NAMALWA (cell line): ENCODE measurements around the gene UGT2A2.
"Not testable (repeated sequence)": the region's sequence is repeated elsewhere in the genome, so short reads cannot be mapped to it uniquely, and the experiment has no call there.

Experiments used
- DNase-seq: peaks from one replicate; pipeline ENCODE4 v3.0.0-alpha.2; 2015; ENCODE audit warnings: low spot score

Gene UGT2A2

DNA sequence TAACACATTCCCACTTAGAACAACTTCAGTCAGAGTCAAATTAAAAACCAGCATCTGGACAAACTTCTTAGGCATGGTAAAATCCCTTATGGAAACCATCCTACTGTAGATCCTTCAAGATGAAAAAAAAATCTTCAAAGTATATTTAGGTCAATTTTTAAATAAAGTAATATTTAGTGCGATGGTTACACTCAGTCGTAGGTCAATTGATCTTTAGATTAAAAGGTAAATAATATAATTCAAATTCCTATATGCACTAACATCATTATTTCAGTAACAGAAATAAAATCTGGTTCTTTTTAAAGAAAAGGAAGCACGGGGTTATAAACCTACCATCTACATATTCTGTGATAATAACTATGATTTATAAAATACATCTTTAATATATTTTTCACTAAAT, at the start of gene UGT2A2:
TSS of gene UGT2A2 (minus strand) at position 101 of the 400 bp plus-strand sequence. CDS start at position 99, 2 bp downstream.
- no peak for DNase-seq

DNA sequence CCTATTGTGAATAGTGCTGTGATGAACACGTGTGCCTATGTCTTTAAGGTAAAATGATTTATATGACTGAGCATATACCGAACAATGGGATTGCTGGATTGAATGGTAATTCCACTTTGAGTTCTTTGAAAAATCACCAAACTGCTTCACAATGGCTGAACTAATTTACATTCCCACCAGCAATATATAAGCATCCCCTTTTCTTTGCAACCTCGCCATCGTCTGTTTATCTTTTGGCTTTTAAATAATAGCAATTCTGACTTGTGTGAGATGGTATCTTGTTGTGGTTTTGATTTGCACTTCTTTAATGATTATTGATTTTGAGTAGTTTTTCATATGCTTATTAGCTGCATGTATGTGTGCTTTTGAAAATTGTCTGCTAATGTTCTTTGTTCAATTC, 45.4 kb upstream of the UGT2A2 start:
- no peak for DNase-seq

DNA sequence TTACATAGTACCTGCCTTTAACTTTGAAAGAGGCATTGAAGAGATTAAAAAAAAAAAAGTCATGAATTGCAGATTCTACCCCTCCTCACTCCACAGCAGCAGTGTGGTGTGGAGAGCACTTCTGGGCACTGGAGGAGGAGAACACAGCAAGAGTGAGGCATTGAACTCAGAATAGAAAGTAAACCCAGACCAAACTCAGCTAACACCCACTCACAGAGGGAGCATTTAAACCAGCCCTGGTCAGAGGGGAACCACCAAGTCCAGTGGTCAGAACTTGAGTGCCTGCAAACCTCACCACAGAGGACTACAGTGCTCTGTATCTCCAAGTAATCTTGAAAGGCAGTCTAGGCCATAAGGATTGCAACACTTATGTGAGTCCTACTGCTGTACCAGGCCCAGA, 29.2 kb upstream of the UGT2A2 start:
- DNase-seq: no peak

DNA sequence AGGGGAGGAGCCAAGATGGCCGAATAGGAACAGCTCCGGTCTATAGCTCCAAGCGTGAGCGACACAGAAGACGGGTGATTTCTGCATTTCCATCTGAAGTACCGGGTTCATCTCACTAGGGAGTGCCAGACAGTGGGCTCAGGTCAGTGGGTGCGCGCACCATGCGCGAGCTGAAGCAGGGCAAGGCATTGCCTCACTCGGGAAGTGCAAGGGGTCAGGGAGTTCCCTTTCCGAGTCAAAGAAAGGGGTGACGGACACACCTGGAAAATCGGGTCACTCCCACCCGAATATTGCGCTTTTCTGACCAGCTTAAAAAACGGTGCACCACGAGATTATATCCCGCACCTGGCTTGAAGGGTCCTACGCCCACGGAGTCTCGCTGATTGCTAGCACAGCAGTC, 24.6 kb upstream of the UGT2A2 start:
- not testable (repeated sequence) for DNase-seq

DNA sequence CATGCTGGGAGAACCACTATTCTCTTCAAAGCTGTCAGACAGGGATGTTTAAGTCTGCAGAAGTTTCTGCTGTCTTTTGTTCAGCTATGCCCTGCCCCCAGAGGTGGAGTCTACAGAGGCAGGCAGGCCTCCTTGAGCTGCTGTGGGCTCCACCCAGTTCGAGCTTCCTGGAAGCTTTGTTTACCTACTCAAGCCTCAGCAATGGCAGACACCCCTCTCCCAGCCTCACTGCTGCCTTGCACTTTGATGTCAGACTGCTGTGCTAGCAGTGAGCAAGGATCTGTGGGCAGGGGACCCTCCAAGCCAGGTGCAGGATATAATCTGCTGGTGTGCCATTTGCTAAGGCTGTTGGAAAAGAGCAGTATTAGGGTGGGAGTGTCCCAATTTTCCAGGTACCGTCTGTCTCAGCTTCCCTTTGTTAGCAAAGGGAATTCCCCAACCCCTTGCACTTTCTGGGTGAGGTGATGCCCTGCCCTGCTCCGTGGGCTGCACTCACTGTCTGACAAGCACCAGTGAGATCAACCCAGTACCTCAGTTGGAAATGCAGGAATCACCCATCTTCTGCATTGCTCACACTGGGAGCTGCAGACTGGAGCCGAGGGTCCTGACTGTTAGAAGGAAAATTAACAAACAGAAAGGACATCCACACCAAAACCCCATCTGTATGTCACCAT, 21.8 kb upstream of the UGT2A2 start:
- DNase-seq: not testable (repeated sequence)

DNA sequence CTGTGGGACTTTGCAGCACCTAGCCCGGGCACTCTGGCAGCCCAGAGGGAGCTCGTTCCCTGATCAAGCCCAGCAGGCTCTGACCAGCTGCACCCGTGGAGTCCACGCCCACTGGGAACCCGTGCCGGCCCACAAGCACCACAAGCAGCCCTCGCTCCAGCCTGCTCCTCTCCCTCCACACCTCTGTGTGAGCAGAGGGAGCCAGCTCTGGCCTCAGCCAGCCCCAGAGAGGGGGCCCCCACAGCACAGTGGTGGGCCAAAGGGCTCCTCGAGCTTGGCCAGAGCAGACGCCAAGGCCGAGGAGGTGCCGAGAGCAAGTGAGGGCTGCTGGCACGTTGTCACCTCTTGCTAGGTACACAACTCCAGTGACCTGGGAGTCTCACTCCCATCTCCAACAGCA, 18.7 kb upstream of the UGT2A2 start:
- DNase-seq: no peak

DNA sequence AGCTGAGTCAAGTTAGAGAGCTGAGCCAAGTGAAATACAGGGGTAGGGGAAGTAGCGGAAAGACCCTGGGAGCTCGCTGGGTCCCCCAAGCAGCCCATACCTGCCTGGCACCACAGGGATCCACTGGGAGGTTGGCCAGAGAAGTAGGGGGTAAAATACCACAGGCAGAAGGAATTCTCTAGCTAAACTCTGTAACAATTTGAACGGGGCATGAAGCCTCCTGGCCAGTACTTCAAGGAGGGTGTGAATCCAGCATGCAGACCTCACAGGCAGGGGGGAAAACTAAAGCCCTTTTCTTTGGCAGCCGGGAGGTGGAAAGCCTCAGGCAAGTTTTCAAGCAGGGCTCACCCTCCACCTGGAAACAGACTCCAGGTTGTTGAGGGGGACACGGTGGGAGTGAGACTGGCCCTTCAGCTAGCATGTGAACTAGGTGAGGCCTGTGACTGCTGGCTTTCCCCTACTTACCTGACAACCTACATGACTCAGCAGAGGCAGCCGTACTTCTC, 17.3 kb upstream of the UGT2A2 start:
- DNase-seq: no peak

DNA sequence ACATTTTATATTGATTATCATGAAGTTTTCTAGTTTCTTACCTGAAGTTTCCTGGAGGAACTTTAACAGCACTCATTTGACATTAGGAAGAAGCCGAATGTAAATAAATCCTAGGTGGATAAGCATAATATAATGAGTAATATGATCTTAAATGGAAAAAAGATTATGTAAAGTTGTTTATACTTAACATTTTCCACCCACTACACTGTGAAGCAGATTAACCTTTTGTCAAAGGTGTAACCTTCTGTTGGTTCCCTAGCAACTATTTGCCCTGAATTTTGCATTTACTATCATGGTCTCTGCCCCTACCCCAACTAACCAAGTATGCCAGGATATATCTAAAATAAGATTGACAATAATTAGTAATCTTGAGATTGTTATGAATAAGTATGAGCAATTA, 13.7 kb upstream of the UGT2A2 start, which contains the start of gene UGT2A1:
TSS of gene UGT2A1 (minus strand) at position 101 of the 400 bp plus-strand sequence. CDS start 5,603 bp downstream, outside the sequence.
- DNase-seq: no peak

DNA sequence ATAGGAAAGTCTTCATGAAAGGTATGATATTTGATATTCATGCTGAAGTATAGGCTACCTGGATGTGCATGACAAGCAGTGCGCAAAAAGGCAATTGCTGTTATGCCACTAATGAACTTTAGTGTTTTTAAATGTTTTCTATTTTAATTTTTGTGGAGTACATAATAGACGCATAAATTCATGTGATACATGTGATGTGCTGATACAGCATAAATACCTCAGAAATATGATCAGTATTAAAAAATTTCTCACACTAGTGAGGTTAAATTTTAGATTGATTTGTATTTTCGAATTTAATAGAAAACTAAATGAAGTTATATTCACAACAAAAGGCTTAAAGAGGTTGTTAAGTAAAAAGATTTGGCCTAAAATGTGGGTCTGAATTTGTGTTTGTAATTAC, 11.4 kb upstream of the UGT2A2 start:
- no peak for DNase-seq

DNA sequence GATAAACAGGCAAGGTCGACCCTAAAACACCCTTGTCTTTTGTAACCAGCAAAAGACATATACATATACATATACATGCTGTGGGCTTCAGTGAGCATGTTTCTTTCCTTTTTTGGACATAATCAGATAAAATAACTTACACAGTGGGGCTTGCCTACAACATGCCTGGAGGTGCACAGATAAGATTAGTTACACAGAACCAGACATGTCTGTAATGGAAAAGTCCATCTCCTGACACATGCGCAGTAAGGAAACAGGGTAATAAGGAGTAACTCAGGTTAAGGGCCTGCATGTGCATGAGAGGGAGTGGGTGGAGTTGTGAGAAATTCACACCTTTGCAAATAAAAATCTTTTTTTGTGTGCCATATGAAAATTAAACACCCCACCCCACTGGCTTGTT, 10.2 kb upstream of the UGT2A2 start:
- no peak for DNase-seq

DNA sequence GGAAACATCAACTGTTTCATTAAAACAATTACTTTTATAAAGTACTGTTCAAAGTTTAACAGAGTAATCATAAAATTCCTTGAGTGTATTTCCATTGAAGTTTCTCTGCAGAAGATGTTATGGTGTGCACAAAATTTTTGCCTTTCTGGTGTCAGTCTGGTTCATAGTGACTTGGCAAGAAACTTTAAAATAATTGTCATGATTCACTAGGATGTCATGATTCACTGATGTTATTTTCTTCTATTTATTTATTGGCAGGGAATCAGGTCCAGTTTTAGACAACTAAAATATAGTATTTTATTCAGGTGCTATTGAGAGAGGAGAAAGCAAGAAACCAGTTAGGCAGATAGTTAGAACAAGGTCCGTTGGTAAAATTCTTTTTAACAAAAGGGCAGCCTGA, 9.8 kb upstream of the UGT2A2 start:
- DNase-seq: no peak

DNA sequence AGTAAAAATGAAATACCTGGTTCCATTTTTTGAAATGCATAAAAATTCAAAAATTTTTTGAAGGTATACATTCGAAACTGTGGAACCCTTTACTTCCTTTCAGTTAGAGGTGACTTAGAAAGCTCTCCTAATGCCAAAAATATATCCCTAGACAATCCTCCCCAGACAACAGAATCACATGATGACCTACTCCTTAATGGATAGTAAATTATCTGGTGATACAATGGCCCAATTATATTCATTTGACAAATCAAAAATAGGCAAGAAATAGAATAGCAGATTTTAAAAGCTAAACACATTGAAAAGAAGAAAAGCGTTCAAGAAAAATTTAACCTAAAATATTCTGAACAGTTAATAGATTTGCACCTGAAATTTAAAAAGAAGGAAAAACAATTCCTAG, 3.5 kb upstream of the UGT2A2 start:
- DNase-seq: no peak

DNA sequence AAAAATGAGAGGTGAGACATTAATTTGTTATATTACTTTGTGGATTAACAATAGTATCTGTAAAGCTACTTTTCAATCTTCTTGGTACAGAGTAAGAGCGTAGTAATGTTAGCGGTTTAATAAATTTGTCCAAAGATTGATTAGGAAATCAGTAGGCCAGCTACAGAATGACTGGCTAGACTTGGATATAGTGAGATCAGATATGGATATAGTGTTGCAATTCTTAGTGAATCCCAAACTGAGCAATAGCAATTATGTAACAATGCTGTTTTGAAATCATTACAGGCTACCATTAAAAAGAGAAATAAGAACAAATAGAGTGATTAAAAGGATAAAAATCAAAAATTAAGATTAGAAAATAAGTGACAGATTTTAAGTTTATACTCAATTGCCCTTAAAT, 847 bp upstream of the UGT2A2 start:
- DNase-seq: no peak

DNA sequence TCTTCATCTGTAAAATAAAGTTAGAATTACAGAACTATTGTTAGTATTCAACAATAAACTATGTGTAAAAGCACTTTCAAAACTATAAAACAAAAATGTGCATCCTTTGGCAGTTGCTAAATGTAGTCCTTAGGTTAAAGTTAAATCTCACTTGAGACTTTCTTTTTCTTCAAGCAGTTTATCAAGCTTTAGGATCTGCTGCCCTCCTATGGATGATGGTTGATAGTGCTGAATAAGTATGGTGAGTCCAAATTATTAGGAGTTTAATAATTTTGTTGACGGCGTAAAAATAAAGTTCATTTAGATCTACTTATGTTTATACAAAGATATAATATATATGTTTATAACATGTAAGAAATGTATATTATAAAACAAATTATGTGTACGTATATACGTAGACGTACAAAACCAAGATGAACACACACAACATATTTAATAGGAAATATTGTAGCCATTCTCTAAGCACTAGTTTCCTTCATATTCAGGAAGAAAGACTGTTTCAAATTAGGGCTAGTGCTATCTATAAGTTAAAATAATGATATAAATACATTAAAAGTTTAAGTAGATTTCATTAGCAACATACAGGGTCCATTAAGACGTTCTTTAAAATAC, 22.3 kb downstream of the UGT2A2 start:
- DNase-seq: peak; percentile 64

DNA sequence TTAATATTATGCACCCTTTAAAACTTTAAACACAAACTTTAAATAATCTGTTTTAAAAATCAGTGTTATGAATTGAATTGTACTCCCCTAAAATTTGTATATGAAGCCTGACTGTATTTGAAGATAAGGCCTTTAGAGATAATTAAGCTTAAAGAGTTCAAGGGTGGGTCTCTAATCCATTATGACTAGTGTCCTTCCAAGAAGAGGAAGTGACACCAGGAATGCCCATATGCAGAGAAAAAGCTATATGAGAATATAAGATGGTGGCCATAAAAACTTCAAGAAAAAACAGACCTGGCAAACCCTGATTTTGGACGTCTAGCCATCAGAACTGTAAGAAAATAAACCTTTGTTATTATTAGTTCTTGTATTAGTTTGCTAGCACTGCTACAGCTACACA, 29.0 kb downstream of the UGT2A2 start:
- DNase-seq: no peak

DNA sequence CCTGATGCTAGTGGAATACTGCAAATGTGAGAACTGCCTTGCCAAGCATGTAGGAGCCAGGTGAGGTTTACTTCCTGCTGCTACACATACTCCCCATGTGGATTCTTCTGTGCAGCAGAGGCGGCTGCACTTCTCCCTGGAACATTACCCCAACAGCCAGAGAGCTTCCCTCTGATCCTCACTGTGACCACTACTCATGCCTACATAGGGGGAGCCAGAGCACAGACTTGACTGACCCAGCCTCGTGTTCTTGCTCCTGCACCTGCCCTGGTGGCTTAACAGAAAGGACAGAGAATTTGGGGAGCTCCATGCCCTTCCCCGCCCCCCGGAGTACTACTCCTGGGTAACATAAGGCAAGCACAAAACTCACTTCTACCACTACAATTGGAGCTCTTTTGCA, 38.4 kb downstream of the UGT2A2 start:
- DNase-seq: no peak

DNA sequence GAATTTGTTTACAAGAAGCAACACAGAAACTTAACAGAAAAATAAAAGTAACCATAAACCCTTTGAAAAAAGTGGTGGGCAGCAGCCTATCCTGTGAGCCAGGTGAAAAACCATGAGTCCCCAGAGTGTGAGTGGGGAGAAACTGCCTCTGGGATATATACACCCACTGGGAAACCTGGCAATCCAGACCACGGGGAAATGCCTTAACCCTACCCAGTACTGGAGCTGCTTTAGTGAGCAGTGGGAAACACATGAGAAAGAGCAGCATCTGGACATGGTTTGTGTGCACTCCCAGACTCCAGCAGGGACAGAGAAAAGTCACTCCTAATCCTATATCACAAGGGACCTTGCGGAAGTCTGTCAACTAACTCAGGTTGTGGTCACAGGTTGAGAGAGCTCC, 39.4 kb downstream of the UGT2A2 start:
- no peak for DNase-seq

DNA sequence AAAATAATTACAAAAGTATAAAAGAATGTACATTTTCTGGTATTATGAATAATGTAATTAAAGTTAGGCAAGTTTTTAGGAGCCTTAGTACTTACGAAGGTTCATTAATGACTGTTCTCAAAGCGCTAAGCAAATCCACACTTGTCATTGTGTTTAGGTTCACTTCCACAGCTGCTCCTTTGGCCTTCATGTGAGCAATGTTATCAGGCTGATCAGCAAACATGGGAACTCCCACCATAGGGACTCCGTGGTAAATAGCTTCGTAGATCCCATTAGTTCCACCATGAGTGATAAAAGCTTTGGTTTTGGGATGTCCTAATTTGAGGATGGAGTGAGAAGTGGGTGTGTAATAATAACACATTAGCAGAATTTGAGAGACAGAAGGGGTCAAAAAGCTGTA, 45.1 kb downstream of the UGT2A2 start:
- no peak for DNase-seq

DNA sequence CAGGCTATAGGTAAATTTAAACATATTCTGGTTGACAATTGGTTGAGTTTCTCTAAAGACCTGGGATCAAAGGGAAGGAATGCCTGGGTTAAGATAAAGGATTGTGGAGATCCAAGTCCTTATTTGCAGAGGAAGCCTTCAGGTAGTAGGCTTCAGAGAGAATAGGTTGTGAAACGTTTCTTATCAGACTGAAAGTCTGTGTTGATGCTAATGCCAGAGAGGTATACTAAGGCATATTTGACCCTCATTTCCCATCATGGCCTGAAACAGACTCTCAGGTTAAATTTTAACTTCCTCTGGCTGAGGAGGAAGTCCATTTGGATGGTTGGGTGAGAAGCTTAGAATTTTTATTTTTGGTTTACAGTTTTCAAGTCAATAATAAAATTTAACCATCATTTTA, 48.1 kb downstream of the UGT2A2 start:
- DNase-seq: no peak

DNA sequence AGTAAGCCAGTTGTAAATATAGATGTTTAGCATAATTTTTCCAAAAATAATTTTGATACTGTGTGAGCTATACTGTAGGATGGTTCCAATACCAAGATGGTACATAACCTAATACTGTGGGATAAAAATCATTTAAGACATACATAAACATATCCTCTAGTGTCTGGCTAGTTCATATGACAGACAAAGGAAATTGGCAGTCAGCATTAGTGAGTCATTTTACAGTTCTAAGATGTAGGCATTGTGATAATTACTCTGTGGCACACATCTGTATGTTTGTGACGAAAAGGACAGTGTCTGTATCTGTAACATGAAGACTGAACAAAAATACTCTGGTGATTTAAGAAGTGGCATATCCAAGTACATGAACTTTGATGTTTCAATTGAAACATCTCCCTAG, 49.6 kb downstream of the UGT2A2 start:
- no peak for DNase-seq

DNA sequence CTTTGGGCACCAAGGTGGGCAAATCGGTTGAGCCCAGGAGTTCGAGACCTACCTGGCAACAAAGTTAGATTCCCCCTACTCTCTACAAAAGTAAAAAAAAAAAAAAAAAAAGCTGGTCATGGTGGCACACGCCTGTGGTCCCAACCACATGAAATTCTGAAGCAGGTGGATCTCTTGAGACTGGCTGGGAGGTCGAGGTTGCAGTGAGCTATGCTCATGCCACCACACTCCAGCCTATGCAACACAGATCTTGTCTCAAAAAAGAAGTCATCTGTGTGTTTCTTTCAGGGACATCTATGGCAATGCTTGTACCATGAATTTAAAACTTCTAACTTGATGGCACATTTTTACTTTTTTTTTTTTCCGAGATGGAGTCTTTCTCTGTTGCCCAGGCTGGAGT, 55.3 kb downstream of the UGT2A2 start:
- no peak for DNase-seq

DNA sequence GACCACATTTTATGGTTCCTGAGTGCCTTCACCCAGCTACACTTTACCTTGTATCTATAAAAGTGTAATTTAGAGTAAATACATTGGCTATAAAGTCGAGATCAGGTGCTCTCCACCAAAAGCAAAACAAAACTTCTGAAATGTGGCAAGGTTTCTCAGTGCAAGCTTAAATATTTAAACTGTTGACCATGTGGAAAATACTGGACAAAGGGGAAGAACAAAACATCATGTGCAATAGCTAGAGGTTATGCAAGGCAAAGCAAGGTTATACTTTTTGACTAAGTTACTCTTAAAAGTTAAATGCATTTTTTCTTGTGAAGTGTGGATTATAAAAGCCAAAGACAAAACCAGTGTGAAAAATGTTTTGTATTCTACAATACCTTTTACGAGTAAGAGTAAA, 55.9 kb downstream of the UGT2A2 start:
- no peak for DNase-seq

DNA sequence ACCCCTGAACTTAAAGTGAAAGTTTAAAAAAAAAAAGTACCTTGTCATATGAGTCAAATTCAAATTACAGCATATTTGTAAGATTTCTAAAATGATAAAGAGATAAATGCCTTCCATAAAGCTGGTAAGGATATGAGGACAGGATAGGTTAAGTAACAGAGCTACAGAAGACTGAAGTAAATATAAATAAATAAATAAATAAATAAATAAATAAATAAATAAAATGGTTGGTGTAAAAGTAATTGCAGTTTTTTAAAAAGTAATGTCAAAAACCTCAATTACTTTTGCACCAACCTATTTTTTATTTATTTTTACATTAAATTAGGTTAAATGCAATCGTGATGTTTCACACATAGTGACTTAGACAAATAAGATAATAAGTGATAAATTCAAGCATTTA, 62.2 kb downstream of the UGT2A2 start:
- no peak for DNase-seq
